HepG2 (cell line): ENCODE data around the gene SMURF1. TPM values are rescaled to one million over a fixed set of nuclear protein-coding genes. Genes with fewer than 3 reads are reported as not detected.

Source experiments
- AGO1 ChIP-seq: fragments of 200-400 bp; formaldehyde crosslinking; IDR thresholded peaks from 2 replicates; pipeline ENCODE4 v1.6.1; 2017; ENCODE audit warnings: mild to moderate bottlenecking, low read depth, low read length, moderate library complexity; ENCODE audit not compliant: poor library complexity, severe bottlenecking
- ATF7-NPFF ChIP-seq: sonication (generic); formaldehyde crosslinking; IDR thresholded peaks from 2 replicates; pipeline ENCODE4 v1.8.1; 2023; ENCODE audit warnings: mild to moderate bottlenecking, low read depth, missing genetic modification reagents, moderate library complexity
- CBX5 ChIP-seq: sonication (generic); formaldehyde crosslinking; IDR thresholded peaks from 2 replicates; pipeline ENCODE4 v1.4.0; 2020; ENCODE audit warnings: missing genetic modification reagents, borderline replicate concordance
- HNF4A ChIP-seq: sonication (generic); formaldehyde crosslinking; IDR thresholded peaks from 2 replicates; pipeline ENCODE4 v1.4.0; 2020; ENCODE audit warnings: missing genetic modification reagents
- JUND ChIP-seq: sonication (generic); formaldehyde crosslinking; IDR thresholded peaks from 2 replicates; pipeline ENCODE4 v1.8.0; 2022; ENCODE audit warnings: mild to moderate bottlenecking, missing genetic modification reagents
- MEIS1 ChIP-seq: sonication (generic); formaldehyde crosslinking; IDR thresholded peaks from 2 replicates; pipeline ENCODE4 v1.9.0; 2021; ENCODE audit warnings: mild to moderate bottlenecking, missing genetic modification reagents, moderate library complexity, borderline replicate concordance
- MIER3 ChIP-seq: IDR thresholded peaks from 2 replicates; pipeline ENCODE4 v1.6.1; 2016; ENCODE audit warnings: missing compliant biosample characterization, borderline replicate concordance
- NR2F1 ChIP-seq, 2 experiments: fragments of 450-650 bp in 1 of 2; formaldehyde crosslinking in 1 of 2; IDR thresholded peaks; 2 replicates each; pipeline versions ENCODE4 v1.5.0 to v1.6.1; 2016 to 2020; ENCODE audit warnings: mild to moderate bottlenecking in 1 of 2, missing compliant biosample characterization in 1 of 2, missing genetic modification reagents in 1 of 2, moderate library complexity in 1 of 2
- SALL2 ChIP-seq: sonication (generic); formaldehyde crosslinking; IDR thresholded peaks from 2 replicates; pipeline ENCODE4 v1.8.1; 2023; ENCODE audit warnings: mild to moderate bottlenecking, missing genetic modification reagents, inconsistent platforms
- SOX6 ChIP-seq, 2 experiments: fragments of 450-650 bp in 1 of 2; sonication (generic) in 1 of 2; formaldehyde crosslinking in 1 of 2; IDR thresholded peaks; 2 replicates each; pipeline versions ENCODE4 v1.4.0 to v1.6.1; 2017 to 2020; ENCODE audit warnings: antibody characterized with exemption in 1 of 2, mild to moderate bottlenecking in 1 of 2, missing genetic modification reagents in 1 of 2
- polyA plus RNA-seq, 8 experiments: library from polyadenylated mRNA; depleted of rRNA in 3 of 8; stranded (reverse) in 7 of 8; unstranded in 1 of 8; fragments of >200 nt; fragmentation: Illumina TruSeq in 4 of 8; extraction: Trizol in 4 of 8; gene quantifications; 2 replicates each; pipeline versions ENCODE4 v1.2.1 to v1.2.3, GENCODE V29; 2011 to 2016; ENCODE audit warnings: low read depth in 4 of 8, missing spikeins in 1 of 8, mixed read lengths in 1 of 8; ENCODE audit not compliant: insufficient read depth in 1 of 8
- total RNA-seq, 5 experiments: library from RNA; depleted of rRNA; stranded (reverse); fragments of >200 nt; fragmentation: Illumina TruSeq; extraction: Trizol; gene quantifications; 2 replicates each; pipeline ENCODE4 v1.2.3, GENCODE V29; 2016; ENCODE audit warnings: low read depth in 1 of 5
- TF ChIP-seq, protein P1 (sequence below): sonication (generic); formaldehyde crosslinking; IDR thresholded peaks from 2 replicates; pipeline ENCODE4 v1.9.0; 2021; ENCODE audit warnings: mild to moderate bottlenecking, missing genetic modification reagents
- TF ChIP-seq, protein P2 (sequence below): sonication (generic); formaldehyde crosslinking; IDR thresholded peaks from 2 replicates; pipeline ENCODE4 v1.8.0; 2022; ENCODE audit warnings: mild to moderate bottlenecking, missing genetic modification reagents
- TF ChIP-seq, protein P3 (sequence below): sonication (generic); formaldehyde crosslinking; conservative IDR thresholded peaks from 2 replicates; pipeline ENCODE4 v1.8.0; 2022; ENCODE audit warnings: mild to moderate bottlenecking, moderate library complexity, missing genetic modification reagents
- TF ChIP-seq, protein P4 (sequence below): sonication (generic); formaldehyde crosslinking; IDR thresholded peaks from 2 replicates; pipeline ENCODE4 v1.4.0; 2020; ENCODE audit warnings: missing genetic modification reagents, borderline replicate concordance
- TF ChIP-seq, protein P5 (sequence below): sonication (generic); formaldehyde crosslinking; IDR thresholded peaks from 2 replicates; pipeline ENCODE4 v1.5.0; 2020; ENCODE audit warnings: missing genetic modification reagents

The SMURF1 gene
- total and polyA plus RNA-seq, 2 of the 13 experiments (the other 11 are each of a cell fraction or from before 2014, with no cell fraction given) = 8.3 to 11.1 TPM

DNA sequence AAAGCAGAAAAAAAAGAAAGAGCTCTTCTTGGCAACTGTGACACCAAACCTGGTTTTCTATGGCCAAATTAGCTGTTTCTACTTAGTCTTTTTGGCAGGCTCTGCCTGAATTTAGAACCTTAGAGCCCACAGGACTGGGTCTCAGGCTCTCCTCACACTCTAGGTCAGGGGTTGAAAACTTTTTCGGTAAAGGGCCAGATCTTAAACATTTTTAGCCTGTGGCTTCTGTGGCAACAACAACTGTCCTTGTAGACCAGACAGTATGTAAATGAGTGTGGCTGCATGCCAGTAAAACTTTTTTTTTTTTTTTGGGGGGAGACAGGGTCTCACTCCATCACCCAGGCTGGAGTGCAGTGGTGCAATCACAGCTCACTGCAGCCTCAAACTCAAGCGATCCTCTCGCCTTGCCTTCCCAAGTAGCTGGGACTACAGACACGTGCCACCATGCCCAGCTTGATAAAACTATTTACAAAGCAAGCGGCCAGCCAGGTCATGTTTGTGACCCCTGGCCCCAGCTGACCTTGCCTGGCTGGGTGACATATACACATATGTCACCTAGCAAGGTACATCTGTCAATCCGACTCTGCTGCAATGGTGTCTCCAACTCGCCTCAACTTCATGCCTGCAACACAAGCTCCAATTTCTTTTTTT is 46.6 kb upstream of the SMURF1 start (continued):
- TF ChIP-seq, protein P1, sequence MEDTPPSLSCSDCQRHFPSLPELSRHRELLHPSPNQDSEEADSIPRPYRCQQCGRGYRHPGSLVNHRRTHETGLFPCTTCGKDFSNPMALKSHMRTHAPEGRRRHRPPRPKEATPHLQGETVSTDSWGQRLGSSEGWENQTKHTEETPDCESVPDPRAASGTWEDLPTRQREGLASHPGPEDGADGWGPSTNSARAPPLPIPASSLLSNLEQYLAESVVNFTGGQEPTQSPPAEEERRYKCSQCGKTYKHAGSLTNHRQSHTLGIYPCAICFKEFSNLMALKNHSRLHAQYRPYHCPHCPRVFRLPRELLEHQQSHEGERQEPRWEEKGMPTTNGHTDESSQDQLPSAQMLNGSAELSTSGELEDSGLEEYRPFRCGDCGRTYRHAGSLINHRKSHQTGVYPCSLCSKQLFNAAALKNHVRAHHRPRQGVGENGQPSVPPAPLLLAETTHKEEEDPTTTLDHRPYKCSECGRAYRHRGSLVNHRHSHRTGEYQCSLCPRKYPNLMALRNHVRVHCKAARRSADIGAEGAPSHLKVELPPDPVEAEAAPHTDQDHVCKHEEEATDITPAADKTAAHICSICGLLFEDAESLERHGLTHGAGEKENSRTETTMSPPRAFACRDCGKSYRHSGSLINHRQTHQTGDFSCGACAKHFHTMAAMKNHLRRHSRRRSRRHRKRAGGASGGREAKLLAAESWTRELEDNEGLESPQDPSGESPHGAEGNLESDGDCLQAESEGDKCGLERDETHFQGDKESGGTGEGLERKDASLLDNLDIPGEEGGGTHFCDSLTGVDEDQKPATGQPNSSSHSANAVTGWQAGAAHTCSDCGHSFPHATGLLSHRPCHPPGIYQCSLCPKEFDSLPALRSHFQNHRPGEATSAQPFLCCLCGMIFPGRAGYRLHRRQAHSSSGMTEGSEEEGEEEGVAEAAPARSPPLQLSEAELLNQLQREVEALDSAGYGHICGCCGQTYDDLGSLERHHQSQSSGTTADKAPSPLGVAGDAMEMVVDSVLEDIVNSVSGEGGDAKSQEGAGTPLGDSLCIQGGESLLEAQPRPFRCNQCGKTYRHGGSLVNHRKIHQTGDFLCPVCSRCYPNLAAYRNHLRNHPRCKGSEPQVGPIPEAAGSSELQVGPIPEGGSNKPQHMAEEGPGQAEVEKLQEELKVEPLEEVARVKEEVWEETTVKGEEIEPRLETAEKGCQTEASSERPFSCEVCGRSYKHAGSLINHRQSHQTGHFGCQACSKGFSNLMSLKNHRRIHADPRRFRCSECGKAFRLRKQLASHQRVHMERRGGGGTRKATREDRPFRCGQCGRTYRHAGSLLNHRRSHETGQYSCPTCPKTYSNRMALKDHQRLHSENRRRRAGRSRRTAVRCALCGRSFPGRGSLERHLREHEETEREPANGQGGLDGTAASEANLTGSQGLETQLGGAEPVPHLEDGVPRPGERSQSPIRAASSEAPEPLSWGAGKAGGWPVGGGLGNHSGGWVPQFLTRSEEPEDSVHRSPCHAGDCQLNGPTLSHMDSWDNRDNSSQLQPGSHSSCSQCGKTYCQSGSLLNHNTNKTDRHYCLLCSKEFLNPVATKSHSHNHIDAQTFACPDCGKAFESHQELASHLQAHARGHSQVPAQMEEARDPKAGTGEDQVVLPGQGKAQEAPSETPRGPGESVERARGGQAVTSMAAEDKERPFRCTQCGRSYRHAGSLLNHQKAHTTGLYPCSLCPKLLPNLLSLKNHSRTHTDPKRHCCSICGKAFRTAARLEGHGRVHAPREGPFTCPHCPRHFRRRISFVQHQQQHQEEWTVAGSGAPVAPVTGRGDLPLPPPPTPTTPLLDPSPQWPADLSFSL (CRISPR knock-in tag) = no peak
- TF ChIP-seq AGO1 (no peak), JUND (peak; percentile 56; the same call in 1 of the 2 replicates), HNF4A (CRISPR knock-in tag) (peak; percentile 79), MEIS1 (CRISPR knock-in tag) (peak; percentile 76; the same call in 1 of the 2 replicates), SALL2 (no peak), ATF7-NPFF (CRISPR knock-in tag) (peak; percentile 66), MIER3 (CRISPR knock-in tag) (peak; percentile 87; the same call in 1 of the 2 replicates), CBX5 (CRISPR knock-in tag) (peak; percentile 77; the same call in 1 of the 2 replicates), SOX6 (IDR thresholded peaks at IDR 0.05) (no peak), SOX6 (CRISPR knock-in tag; IDR thresholded peaks at IDR 0.05) (peak; percentile 91), NR2F1 (CRISPR knock-in tag; IDR thresholded peaks at IDR 0.05) (peak; percentile 98 to 99)
- TF ChIP-seq, protein P2, sequence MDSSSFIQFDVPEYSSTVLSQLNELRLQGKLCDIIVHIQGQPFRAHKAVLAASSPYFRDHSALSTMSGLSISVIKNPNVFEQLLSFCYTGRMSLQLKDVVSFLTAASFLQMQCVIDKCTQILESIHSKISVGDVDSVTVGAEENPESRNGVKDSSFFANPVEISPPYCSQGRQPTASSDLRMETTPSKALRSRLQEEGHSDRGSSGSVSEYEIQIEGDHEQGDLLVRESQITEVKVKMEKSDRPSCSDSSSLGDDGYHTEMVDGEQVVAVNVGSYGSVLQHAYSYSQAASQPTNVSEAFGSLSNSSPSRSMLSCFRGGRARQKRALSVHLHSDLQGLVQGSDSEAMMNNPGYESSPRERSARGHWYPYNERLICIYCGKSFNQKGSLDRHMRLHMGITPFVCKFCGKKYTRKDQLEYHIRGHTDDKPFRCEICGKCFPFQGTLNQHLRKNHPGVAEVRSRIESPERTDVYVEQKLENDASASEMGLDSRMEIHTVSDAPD (CRISPR knock-in tag) = peak; percentile 76
- TF ChIP-seq, protein P3, sequence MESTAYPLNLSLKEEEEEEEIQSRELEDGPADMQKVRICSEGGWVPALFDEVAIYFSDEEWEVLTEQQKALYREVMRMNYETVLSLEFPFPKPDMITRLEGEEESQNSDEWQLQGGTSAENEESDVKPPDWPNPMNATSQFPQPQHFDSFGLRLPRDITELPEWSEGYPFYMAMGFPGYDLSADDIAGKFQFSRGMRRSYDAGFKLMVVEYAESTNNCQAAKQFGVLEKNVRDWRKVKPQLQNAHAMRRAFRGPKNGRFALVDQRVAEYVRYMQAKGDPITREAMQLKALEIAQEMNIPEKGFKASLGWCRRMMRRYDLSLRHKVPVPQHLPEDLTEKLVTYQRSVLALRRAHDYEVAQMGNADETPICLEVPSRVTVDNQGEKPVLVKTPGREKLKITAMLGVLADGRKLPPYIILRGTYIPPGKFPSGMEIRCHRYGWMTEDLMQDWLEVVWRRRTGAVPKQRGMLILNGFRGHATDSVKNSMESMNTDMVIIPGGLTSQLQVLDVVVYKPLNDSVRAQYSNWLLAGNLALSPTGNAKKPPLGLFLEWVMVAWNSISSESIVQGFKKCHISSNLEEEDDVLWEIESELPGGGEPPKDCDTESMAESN (CRISPR knock-in tag) = peak; percentile 57; the same call in 1 of the 2 replicates
- TF ChIP-seq, protein P4, sequence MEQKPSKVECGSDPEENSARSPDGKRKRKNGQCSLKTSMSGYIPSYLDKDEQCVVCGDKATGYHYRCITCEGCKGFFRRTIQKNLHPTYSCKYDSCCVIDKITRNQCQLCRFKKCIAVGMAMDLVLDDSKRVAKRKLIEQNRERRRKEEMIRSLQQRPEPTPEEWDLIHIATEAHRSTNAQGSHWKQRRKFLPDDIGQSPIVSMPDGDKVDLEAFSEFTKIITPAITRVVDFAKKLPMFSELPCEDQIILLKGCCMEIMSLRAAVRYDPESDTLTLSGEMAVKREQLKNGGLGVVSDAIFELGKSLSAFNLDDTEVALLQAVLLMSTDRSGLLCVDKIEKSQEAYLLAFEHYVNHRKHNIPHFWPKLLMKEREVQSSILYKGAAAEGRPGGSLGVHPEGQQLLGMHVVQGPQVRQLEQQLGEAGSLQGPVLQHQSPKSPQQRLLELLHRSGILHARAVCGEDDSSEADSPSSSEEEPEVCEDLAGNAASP (CRISPR knock-in tag) = peak; percentile 100
- TF ChIP-seq, protein P5, sequence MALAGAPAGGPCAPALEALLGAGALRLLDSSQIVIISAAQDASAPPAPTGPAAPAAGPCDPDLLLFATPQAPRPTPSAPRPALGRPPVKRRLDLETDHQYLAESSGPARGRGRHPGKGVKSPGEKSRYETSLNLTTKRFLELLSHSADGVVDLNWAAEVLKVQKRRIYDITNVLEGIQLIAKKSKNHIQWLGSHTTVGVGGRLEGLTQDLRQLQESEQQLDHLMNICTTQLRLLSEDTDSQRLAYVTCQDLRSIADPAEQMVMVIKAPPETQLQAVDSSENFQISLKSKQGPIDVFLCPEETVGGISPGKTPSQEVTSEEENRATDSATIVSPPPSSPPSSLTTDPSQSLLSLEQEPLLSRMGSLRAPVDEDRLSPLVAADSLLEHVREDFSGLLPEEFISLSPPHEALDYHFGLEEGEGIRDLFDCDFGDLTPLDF (CRISPR knock-in tag) = no peak
